ENCODE data around the gene SLC8A3.

DNA sequence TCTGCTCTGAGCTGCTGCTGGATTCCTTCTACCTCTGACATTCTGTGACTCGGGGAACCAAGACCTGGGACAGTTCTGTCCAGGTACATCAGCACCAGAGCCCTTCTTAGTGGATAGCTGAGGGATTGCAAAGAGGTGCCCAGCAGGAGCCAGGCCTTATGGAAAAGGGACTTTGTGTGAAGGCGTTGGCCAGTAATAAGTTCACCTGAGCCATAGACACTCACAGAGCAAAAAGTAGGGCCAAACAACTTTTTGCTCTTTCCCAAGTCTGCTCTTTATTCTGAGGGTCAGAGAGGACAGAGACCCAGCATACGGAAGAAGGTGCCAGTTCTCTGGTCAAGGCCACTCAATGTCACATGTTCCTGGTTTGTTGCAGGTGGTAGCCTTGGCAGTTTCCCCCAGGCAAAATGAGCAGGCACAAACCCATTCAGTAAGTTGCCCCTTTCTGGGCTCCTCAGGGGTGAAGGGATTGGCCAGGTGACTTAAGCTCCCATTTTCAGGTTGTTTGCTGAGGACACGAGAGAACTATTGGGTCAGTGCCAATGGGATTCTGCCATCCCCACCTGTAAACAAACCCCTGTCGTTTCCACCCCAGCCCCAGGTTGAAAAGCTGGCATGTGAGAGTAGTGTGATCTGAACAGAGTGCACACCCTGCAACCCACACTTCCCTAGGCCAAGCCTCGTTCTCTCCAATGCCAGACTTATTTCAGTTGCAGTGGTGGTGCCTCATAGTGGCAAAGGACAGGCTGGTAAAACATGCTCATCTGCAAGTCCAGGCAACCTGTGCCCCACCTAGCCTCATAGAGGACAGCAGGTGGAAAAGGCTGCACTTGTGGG lies 159.2 kb downstream of the SLC8A3 start:
- TF ChIP-seq, protein P1, sequence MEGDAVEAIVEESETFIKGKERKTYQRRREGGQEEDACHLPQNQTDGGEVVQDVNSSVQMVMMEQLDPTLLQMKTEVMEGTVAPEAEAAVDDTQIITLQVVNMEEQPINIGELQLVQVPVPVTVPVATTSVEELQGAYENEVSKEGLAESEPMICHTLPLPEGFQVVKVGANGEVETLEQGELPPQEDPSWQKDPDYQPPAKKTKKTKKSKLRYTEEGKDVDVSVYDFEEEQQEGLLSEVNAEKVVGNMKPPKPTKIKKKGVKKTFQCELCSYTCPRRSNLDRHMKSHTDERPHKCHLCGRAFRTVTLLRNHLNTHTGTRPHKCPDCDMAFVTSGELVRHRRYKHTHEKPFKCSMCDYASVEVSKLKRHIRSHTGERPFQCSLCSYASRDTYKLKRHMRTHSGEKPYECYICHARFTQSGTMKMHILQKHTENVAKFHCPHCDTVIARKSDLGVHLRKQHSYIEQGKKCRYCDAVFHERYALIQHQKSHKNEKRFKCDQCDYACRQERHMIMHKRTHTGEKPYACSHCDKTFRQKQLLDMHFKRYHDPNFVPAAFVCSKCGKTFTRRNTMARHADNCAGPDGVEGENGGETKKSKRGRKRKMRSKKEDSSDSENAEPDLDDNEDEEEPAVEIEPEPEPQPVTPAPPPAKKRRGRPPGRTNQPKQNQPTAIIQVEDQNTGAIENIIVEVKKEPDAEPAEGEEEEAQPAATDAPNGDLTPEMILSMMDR (IDR thresholded peaks at IDR 0.05), result no peak
- TF ChIP-seq POLR2A (IDR thresholded peaks at IDR 0.05), result no peak
